GM12873 (cell line): ENCODE measurements around the gene PAWR.

Experiments
- CTCF ChIP-seq: IDR thresholded peaks from 2 replicates; pipeline ENCODE4 v1.5.1; 2012; ENCODE audit warnings: low read depth, mild to moderate bottlenecking, moderate library complexity, low read length, control low read depth; ENCODE audit not compliant: insufficient read depth; ENCODE audit errors: missing control alignments

The PAWR gene

GRCh38 chr12:79659961-79660431, 30.8 kb downstream of the PAWR start:
- TF ChIP-seq CTCF: no peak

GRCh38 chr12:79658221-79658620, 32.5 kb downstream of the PAWR start:
- TF ChIP-seq CTCF: no peak

- no peak for TF ChIP-seq CTCF
Observed at GRCh38 chr12:79657136-79657535, 33.6 kb downstream of the PAWR start.

DNA sequence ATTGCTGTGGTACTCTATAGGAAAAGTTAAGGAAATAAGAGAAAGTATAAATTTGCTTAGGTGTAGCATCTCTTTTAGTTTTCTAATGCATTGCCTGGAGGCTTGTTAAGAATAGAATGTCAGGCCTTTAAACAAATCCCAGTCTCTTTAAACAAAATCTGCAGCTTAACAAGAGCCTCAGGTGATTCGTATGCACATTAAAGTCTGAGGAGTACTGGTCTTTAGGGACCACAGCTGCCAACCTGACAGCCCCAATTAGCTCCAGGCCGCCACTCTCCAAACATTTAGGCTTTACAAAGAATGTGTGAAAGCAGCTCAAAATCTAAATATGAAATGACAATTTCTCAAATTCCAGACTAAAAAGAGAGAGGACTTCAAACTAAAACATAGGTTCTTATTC, 35.7 kb downstream of the PAWR start:
- no peak for TF ChIP-seq CTCF

DNA sequence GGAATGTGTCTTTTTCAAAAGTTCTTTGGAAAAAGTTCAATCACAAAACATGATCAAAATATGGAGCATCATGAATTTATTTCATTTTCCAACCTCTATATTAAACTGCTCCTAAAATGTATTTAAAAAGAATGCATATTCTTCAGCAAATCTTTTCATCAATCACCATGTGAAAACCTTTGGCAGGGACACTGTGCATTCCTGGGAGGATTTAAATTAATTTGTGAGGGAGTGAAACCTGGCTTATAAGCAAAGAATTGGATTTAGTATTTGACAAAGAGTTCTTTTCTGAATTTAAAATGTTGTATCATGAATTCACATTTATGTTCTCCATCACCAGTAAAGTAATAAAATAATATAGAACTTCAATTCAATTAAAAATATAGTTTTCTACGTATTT, 38.2 kb downstream of the PAWR start:
- TF ChIP-seq CTCF: no peak

DNA sequence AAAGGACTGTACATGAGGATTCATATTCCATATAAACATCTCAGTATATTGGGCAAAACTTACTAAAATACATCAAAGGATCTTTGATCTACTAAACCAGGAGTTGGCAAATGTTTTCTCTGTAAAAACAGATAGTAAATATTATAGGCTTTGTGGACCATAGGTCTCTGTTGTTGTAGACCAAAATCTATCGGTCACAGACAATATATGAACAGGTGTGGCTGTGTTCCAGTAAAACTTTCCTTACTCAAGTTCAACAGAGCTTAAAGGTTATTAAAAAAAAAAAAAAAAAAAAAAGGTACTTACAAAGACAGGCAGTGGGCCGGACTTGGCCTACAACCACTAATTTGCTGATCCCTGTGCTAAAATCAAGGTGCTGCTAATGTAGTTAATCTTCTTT, 40.3 kb downstream of the PAWR start:
- no peak for TF ChIP-seq CTCF

DNA sequence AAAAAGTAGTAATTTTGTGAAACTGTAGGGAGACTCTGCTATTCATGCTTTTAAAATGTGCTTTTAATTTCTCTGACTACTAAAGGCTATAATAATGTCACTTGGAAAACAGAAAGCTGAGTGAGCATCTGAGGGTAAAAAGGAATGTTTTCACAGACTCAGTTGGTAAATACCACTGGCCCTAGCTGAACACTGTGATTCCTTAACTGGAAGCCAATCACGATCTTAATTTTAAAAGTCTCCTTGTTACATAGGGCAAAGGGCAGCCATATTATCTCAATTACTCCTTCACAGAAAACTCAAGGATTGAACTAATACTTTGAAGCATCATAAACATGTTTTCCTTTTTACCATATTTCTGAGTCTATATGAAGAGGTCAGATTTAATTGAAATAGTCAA, 41.9 kb downstream of the PAWR start:
- no peak for TF ChIP-seq CTCF

GRCh38 chr12:79645235-79645630, 45.5 kb downstream of the PAWR start:
- no peak for TF ChIP-seq CTCF
